ENCODE data around the gene VEZT. TPM values are rescaled to one million over a fixed set of nuclear protein-coding genes. Genes with fewer than 3 reads are reported as not detected.

The VEZT gene
- total and polyA plus RNA-seq, 9 of the 15 experiments (the other 6 are each of a cell fraction or from before 2014, with no cell fraction given), result 16.1 to 61.5 (median 32.6) TPM

DNA sequence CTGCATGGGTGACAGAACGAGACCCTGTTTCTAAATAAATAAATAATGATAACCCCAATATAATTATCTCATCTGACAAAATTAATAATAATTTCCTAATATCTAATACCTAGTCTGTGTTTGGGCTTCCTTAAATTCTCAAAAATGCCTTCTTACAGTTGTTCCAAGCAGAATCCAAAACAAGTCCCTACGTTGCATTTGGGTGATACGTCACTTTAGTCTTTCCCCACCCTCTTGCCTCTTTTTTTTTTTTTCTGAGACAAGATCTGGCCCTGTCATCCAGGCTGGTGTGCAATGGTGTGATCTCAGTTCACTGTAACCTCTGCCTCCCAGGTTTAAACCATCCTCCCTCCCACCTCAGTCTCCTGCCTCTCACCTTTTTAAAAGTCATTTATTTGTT, 26.7 kb downstream of the VEZT start (continued):
- TF ChIP-seq ZNF316 (IDR thresholded peaks at IDR 0.05) (peak; percentile 30; the same call in 1 of the 2 replicates), NBN (IDR thresholded peaks at IDR 0.05; ENCODE audit: low read depth) (0 out of 2 replicates have a peak, but pooled peaks have one; percentile 31), ZNF133 (CRISPR knock-in tag; IDR thresholded peaks at IDR 0.05) (no peak), ZNF384 (IDR thresholded peaks at IDR 0.05; ENCODE audit: low read depth, low read length) (peak; percentile 99), MXI1 (IDR thresholded peaks at IDR 0.05; ENCODE audit: low read depth, low read length) (no peak), DPF2 (IDR thresholded peaks at IDR 0.05) (peak; percentile 76), ZFX (CRISPR knock-in tag; IDR thresholded peaks at IDR 0.05) (no peak), PCBP2 (IDR thresholded peaks at IDR 0.05; ENCODE audit: low read depth, low read length, poor library complexity, severe bottlenecking) (no peak), KAT2B (IDR thresholded peaks at IDR 0.05; ENCODE audit: low read depth, low read length) (no peak), ZNF764 (CRISPR knock-in tag; IDR thresholded peaks at IDR 0.05; ENCODE audit: low read depth) (no peak), NR2F6 (CRISPR knock-in tag; IDR thresholded peaks at IDR 0.05) (no peak)
- TF ChIP-seq, protein P1, sequence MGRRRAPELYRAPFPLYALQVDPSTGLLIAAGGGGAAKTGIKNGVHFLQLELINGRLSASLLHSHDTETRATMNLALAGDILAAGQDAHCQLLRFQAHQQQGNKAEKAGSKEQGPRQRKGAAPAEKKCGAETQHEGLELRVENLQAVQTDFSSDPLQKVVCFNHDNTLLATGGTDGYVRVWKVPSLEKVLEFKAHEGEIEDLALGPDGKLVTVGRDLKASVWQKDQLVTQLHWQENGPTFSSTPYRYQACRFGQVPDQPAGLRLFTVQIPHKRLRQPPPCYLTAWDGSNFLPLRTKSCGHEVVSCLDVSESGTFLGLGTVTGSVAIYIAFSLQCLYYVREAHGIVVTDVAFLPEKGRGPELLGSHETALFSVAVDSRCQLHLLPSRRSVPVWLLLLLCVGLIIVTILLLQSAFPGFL (CRISPR knock-in tag; IDR thresholded peaks at IDR 0.05), result no peak
- TF ChIP-seq, protein P2, sequence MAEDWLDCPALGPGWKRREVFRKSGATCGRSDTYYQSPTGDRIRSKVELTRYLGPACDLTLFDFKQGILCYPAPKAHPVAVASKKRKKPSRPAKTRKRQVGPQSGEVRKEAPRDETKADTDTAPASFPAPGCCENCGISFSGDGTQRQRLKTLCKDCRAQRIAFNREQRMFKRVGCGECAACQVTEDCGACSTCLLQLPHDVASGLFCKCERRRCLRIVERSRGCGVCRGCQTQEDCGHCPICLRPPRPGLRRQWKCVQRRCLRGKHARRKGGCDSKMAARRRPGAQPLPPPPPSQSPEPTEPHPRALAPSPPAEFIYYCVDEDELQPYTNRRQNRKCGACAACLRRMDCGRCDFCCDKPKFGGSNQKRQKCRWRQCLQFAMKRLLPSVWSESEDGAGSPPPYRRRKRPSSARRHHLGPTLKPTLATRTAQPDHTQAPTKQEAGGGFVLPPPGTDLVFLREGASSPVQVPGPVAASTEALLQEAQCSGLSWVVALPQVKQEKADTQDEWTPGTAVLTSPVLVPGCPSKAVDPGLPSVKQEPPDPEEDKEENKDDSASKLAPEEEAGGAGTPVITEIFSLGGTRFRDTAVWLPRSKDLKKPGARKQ (CRISPR knock-in tag; IDR thresholded peaks at IDR 0.05), result no peak
- TF ChIP-seq, protein P3, sequence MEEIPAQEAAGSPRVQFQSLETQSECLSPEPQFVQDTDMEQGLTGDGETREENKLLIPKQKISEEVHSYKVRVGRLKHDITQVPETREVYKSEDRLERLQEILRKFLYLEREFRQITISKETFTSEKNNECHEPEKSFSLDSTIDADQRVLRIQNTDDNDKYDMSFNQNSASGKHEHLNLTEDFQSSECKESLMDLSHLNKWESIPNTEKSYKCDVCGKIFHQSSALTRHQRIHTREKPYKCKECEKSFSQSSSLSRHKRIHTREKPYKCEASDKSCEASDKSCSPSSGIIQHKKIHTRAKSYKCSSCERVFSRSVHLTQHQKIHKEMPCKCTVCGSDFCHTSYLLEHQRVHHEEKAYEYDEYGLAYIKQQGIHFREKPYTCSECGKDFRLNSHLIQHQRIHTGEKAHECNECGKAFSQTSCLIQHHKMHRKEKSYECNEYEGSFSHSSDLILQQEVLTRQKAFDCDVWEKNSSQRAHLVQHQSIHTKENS (CRISPR knock-in tag; IDR thresholded peaks at IDR 0.05), result no peak
- TF ChIP-seq, protein P4, sequence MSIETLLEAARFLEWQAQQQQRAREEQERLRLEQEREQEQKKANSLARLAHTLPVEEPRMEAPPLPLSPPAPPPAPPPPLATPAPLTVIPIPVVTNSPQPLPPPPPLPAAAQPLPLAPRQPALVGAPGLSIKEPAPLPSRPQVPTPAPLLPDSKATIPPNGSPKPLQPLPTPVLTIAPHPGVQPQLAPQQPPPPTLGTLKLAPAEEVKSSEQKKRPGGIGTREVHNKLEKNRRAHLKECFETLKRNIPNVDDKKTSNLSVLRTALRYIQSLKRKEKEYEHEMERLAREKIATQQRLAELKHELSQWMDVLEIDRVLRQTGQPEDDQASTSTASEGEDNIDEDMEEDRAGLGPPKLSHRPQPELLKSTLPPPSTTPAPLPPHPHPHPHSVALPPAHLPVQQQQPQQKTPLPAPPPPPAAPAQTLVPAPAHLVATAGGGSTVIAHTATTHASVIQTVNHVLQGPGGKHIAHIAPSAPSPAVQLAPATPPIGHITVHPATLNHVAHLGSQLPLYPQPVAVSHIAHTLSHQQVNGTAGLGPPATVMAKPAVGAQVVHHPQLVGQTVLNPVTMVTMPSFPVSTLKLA (conservative IDR thresholded peaks at IDR 0.05), result no peak
- TF ChIP-seq, protein P5, sequence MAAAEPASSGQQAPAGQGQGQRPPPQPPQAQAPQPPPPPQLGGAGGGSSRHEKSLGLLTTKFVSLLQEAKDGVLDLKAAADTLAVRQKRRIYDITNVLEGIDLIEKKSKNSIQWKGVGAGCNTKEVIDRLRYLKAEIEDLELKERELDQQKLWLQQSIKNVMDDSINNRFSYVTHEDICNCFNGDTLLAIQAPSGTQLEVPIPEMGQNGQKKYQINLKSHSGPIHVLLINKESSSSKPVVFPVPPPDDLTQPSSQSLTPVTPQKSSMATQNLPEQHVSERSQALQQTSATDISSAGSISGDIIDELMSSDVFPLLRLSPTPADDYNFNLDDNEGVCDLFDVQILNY (CRISPR knock-in tag; IDR thresholded peaks at IDR 0.05), result no peak
- TF ChIP-seq, protein P6, sequence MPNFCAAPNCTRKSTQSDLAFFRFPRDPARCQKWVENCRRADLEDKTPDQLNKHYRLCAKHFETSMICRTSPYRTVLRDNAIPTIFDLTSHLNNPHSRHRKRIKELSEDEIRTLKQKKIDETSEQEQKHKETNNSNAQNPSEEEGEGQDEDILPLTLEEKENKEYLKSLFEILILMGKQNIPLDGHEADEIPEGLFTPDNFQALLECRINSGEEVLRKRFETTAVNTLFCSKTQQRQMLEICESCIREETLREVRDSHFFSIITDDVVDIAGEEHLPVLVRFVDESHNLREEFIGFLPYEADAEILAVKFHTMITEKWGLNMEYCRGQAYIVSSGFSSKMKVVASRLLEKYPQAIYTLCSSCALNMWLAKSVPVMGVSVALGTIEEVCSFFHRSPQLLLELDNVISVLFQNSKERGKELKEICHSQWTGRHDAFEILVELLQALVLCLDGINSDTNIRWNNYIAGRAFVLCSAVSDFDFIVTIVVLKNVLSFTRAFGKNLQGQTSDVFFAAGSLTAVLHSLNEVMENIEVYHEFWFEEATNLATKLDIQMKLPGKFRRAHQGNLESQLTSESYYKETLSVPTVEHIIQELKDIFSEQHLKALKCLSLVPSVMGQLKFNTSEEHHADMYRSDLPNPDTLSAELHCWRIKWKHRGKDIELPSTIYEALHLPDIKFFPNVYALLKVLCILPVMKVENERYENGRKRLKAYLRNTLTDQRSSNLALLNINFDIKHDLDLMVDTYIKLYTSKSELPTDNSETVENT (CRISPR knock-in tag; IDR thresholded peaks at IDR 0.05), result no peak
- TF ChIP-seq, protein P7, sequence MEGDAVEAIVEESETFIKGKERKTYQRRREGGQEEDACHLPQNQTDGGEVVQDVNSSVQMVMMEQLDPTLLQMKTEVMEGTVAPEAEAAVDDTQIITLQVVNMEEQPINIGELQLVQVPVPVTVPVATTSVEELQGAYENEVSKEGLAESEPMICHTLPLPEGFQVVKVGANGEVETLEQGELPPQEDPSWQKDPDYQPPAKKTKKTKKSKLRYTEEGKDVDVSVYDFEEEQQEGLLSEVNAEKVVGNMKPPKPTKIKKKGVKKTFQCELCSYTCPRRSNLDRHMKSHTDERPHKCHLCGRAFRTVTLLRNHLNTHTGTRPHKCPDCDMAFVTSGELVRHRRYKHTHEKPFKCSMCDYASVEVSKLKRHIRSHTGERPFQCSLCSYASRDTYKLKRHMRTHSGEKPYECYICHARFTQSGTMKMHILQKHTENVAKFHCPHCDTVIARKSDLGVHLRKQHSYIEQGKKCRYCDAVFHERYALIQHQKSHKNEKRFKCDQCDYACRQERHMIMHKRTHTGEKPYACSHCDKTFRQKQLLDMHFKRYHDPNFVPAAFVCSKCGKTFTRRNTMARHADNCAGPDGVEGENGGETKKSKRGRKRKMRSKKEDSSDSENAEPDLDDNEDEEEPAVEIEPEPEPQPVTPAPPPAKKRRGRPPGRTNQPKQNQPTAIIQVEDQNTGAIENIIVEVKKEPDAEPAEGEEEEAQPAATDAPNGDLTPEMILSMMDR (IDR thresholded peaks at IDR 0.05 in 2 of 3, conservative IDR thresholded peaks at IDR 0.05 in 1 of 3; ENCODE audit: insufficient read depth in 2 of 3, low read depth in 1 of 3, low read length in 3 of 3), result no peak

All from K562 (cell line).